Left kidney (tissue), 2 donors: ENCODE measurements around the gene ADNP. TPM values are rescaled to one million over a fixed set of nuclear protein-coding genes. Genes with fewer than 3 reads are reported as not detected.

ENCODE experiments used
- DNase-seq: peaks from one replicate; pipeline ENCODE4 v3.0.0-alpha.2; 2013
- polyA plus RNA-seq: library from polyadenylated mRNA; unstranded; fragments of 120-200 nt; gene quantifications from one replicate; pipeline ENCODE4 v1.2.1, GENCODE V29; 2013; ENCODE audit not compliant: insufficient read length

ADNP gene
- polyA plus RNA-seq, 1 donor = 160 TPM

DNA sequence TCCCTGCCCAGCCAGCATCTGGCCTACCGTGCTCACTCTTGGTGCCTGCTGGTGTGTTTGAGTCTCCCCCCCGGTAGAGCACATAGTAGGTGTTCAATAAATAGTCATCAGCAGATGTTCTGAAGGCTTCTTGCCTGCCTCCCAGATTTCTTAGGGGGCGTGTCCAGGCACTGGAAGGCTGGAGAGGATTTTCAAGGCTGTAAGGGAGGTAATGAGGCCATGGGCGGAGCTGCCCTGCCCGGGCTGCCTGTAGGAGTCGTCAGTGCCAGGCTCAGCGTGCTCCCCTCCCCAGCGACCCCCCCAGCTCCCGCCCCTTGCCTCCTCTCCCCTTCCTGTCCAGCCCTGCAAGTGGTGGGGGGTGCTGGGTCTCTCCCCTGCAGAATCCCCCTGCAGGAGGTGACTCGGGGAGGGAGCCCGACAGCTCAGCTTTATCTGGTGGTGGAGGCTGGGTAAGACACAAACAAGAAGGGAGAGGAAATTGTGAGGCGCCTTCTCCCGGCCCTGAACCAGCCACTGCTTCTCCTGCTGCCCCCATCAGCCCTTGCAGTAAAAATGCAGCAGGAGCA, 80.4 kb downstream of the ADNP start:
- DNase-seq = no peak

DNA sequence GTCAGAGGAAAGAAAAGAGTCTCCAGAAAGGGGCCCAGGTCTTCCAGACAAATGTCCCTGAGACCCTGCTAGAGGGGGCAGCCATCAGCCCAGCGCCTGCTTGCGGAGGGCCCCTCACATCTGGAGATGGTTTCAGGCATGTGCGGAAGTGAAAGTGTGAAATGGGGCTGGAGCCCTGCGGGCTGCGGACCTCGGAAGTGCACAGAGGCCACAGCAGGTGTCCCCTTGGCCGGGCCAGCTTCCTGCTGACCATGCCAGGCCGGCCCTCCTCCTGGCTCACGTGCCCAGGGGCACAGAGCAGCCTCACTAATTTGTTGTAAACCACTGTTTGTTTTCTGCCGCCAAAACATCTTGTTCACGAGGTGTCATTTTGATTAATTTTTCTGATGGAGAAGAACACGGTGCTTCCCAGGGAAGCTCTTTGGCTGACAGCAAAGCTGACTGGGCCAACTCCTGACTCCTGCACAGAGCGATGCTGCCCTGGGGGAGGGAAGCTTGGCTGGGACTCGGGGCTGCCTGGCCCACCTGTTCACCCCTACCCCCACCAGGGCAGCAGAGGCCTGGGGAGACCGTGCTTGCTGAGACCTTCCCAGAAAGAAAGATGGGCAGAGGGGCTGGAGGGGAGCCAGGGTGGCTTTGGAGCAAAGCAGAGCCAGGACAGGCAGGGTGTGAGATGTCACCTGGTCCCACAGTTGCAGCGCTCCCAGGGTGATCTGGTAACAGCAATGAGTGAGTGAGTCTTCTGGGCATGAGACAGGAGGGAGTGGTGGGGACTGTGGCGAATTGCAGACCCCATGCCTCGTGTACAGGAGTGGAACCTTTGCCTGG, 82.2 kb downstream of the ADNP start:
- DNase-seq = no peak

GRCh38 chr20:50848341-50848808, 82.9 kb downstream of the ADNP start:
- no peak for DNase-seq

DNA sequence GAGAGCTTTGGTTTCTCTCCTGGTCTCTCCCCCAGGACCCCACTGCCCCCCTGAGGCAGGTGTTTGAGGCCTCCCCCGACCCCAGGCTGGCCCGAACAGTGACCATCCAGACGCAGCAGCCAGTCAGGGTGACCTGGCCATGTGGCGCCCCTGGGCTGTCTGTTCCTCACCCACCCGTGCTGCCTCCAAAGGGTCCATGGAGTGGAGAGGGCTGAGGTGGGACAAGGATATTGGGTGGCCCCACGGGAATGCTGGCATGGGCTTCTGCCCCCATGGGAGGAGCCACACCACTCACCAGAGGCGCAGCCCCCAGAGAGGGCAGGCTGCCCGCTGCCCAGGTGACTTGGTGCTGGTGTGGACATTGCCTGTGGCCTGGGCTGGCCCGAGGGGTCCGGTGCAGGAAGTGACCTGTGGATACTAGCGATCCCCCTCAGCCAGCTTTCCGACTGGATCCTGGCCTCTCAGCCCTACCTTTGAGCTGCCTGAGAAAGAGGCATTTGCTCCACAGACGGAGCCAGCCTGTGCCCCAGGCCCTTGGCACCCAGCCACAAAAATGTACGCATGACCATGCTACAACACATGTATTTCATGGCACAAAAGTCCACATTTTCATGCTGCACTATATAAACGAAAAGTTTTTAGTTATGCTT, 85.5 kb downstream of the ADNP start:
- DNase-seq = no peak

GRCh38 chr20:50844430-50845100, 86.7 kb downstream of the ADNP start:
- no peak for DNase-seq

- no peak for DNase-seq
These were observed 87.6 kb downstream of the ADNP start for GRCh38 chr20:50843331-50844276.

DNA sequence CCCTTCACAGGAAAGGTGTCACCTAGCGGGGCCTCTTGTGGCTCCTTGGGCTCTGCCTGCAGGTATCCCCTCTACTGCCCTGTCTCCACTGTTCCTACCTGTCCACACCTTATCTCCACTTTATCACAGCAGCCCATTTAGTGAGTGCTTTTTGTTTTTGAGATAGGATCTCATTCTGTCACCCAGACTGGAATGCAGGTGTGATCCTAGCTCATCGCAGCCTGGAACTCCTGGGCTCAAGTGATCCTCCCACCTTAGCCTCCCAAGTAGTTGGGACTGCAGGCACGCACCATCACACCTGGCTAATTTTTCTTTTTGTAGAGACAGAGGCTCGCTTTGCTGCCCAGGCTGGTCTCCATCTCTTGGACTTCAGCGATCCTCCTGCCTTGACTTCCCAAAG, 88.4 kb downstream of the ADNP start:
- no peak for DNase-seq

Other genes with a start within 250 kb of the ADNP start
- 8.0 TPM for gene RIPOR3, start 239.9 kb downstream of the ADNP start, polyA plus RNA-seq
- 30.2 TPM for gene PARD6B, start 199.9 kb downstream of the ADNP start, polyA plus RNA-seq
- 5.1 TPM for gene BCAS4, start 136.4 kb downstream of the ADNP start, polyA plus RNA-seq
- gene DPM1, start 27.1 kb upstream of the ADNP start, polyA plus RNA-seq = 59.9 TPM
- 4.7 TPM for gene MOCS3, start 27.4 kb upstream of the ADNP start, polyA plus RNA-seq
- 4.3 TPM for gene KCNG1, start 91.7 kb upstream of the ADNP start, polyA plus RNA-seq